Suprapubic skin (tissue), 4 donors: ENCODE data around the gene PAK6. TPM values are rescaled to one million over a fixed set of nuclear protein-coding genes. Genes with fewer than 3 reads are reported as not detected.

Experiments
- DNase-seq, 2 donors: peaks; one replicate each; pipeline ENCODE4 v3.0.0-alpha.2; 2019; ENCODE audit warnings: low spot score in 2 of 2
- H3K27ac ChIP-seq: fragments of 200-600 bp; sonication (generic); one replicate; pipeline ENCODE4 v1.5.1; 2019
- H3K27me3 ChIP-seq: fragments of 200-600 bp; sonication (generic); one replicate; pipeline ENCODE4 v1.5.1; 2019
- H3K36me3 ChIP-seq: fragments of 200-600 bp; sonication (generic); one replicate; pipeline ENCODE4 v1.5.1; 2019
- H3K4me1 ChIP-seq: fragments of 200-600 bp; sonication (generic); one replicate; pipeline ENCODE4 v1.5.1; 2019
- H3K4me3 ChIP-seq: fragments of 200-600 bp; sonication (generic); one replicate; pipeline ENCODE4 v1.5.1; 2019; ENCODE audit warnings: mild to moderate bottlenecking
- H3K9me3 ChIP-seq: fragments of 200-600 bp; sonication (generic); one replicate; pipeline ENCODE4 v1.5.1; 2019
- CTCF ChIP-seq, 2 donors: fragments of 200-600 bp in 1 of 2; fragments of 450-650 bp in 1 of 2; sonication (generic) in 1 of 2; IDR thresholded peaks; one replicate each; pipeline ENCODE4 v1.5.1; 2016 to 2019; ENCODE audit warnings: antibody characterized with exemption in 2 of 2, mild to moderate bottlenecking in 1 of 2, moderate library complexity in 1 of 2
- EP300 ChIP-seq: sonication (generic); formaldehyde crosslinking; IDR thresholded peaks from one replicate; pipeline ENCODE4 v1.6.1; 2017; ENCODE audit warnings: antibody characterized with exemption
- POLR2A ChIP-seq, 2 donors: fragments of 450-650 bp; IDR thresholded peaks; one replicate each; pipeline ENCODE4 v1.6.1; 2017; ENCODE audit warnings: antibody characterized with exemption in 2 of 2, mild to moderate bottlenecking in 2 of 2, moderate library complexity in 2 of 2
- POLR2AphosphoS5 ChIP-seq, 3 donors: sonication (generic); formaldehyde crosslinking; IDR thresholded peaks; one replicate each; pipeline ENCODE4 v1.6.1; 2017; ENCODE audit warnings: antibody characterized with exemption in 3 of 3
- WGBS: methylation state at CpG from one replicate; pipeline ENCODE4 v1.1.5; 2018; 5-methylcytosine and 5-hydroxymethylcytosine counted together
- total RNA-seq, 4 donors: library from RNA; depleted of rRNA; stranded (reverse); fragments of >200 nt; gene quantifications; one replicate each; pipeline ENCODE4 v1.1.0, GENCODE V29; 2016

Gene PAK6
- total RNA-seq, 4 donors from 2014 or later: 71.7 to 145 (median 79.2) TPM

DNA sequence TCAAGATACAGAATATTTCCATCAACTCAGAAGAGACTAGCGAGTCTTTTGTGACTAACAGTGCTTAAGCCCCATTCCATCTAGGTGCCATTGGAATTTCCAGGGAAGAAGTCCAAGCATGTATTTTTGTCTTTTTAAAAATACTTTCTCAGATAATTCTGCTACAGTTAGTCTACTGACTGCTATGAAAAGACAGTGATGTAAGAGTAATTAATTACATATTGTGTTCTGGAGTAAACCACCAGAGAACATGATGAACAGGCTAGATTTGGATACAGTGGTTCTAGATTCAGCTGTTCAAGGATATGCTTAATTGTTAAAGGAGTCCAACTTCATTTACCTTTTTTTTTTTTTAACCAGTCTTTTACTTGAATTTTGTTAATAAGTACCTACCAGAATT is 34.8 kb upstream of the PAK6 start:
- no peak overlapping the region for H3K27ac ChIP-seq
- no peaks in the 10 kb centered on the region for H3K4me1 ChIP-seq
- H3K27me3 ChIP-seq: no peaks in the 10 kb centered on the region
- no peak for DNase-seq
- no peak overlapping the region for H3K4me3 ChIP-seq
- H3K9me3 ChIP-seq: no peaks in the 10 kb centered on the region
- no peak for TF ChIP-seq POLR2AphosphoS5 (IDR thresholded peaks at IDR 0.05)
- TF ChIP-seq CTCF (IDR thresholded peaks at IDR 0.05): no peak
- TF ChIP-seq EP300: no peak
- TF ChIP-seq POLR2A (IDR thresholded peaks at IDR 0.05): no peak
- 92% methylated on average over 1 of the region's 1 CpG for WGBS
- no peaks in the 10 kb centered on the region for H3K36me3 ChIP-seq

DNA sequence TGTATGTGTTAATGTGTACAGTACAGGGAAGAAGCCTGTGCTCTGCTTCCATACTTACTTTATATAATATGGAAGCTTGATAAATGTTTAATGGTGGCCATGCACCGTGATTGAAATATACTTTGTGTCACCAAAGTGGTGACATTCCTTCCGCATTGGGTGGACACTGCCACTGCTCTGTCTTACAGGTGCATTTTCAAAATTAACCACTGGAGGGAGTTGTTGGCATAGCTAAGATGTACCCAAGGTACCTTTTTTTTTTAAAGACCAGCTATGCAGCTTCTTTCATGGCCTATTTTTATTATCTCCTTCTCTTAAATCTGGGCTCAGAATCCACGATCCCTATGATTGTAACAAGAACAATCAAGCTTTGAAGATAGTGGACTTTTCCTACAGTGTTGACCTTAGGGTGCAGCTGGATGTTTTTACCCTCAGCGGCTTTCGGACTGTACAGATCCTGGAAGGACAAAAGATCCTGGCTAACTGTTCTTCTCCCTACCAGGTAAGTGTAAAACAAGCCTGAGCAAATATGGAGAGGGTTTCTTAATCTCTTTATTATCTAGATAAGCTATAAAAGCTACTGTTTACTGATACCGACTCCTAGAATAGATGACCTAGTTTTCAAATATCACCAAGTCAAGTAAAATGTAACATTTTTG is 21.6 kb upstream of the PAK6 start:
- no peaks in the 10 kb centered on the region for H3K36me3 ChIP-seq
- peaks cover 3% of the 10 kb centered on the region for H3K4me1 ChIP-seq
- 45% methylated on average over 6 of the region's 6 CpGs for WGBS
- no peaks in the 10 kb centered on the region for H3K27me3 ChIP-seq
- H3K4me3 ChIP-seq: no peak overlapping the region
- DNase-seq: no peak
- no peaks in the 10 kb centered on the region for H3K9me3 ChIP-seq
- H3K27ac ChIP-seq: no peak overlapping the region
- TF ChIP-seq EP300 (no peak), POLR2AphosphoS5 (IDR thresholded peaks at IDR 0.05) (no peak), CTCF (IDR thresholded peaks at IDR 0.05) (peak; percentile 76 to 94)

GRCh38 chr15:40219801-40220200 is 19.1 kb upstream of the PAK6 start:
- WGBS: 95% methylated on average over 1 of the region's 1 CpG
- Histone ChIP-seq H3K36me3 (no peaks in the 10 kb centered on the region), H3K27me3 (no peaks in the 10 kb centered on the region), H3K4me1 (peaks cover 3% of the 10 kb centered on the region), H3K4me3 (no peak overlapping the region), H3K27ac (no peak overlapping the region), H3K9me3 (no peaks in the 10 kb centered on the region)
- no peak for TF ChIP-seq POLR2A (IDR thresholded peaks at IDR 0.05)
- TF ChIP-seq EP300: no peak
- no peak for TF ChIP-seq POLR2AphosphoS5 (IDR thresholded peaks at IDR 0.05)
- TF ChIP-seq CTCF (IDR thresholded peaks at IDR 0.05): no peak
- no peak for DNase-seq

DNA sequence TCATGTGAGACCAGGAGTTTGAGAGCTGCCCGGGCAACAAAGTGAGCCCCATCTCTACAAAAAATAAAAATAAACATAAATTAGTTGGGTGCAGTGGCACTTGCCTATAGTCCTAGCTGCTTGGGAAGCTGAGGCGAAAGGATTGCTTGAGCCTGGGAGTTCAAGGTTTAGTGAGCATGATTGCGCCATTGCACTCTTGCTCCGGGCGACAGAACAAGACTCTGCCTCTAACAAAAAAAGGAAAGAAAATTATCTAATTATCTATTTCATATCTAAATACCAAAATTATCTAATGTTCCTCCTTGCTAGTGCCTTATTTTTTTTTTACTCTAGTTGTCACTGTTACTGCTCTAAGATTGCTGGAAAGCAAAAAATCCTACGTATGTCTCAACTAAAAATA is 16.7 kb upstream of the PAK6 start:
- TF ChIP-seq CTCF (IDR thresholded peaks at IDR 0.05) (no peak), EP300 (no peak), POLR2AphosphoS5 (IDR thresholded peaks at IDR 0.05) (no peak), POLR2A (IDR thresholded peaks at IDR 0.05) (no peak)
- Histone ChIP-seq H3K27ac (no peak overlapping the region), H3K36me3 (no peaks in the 10 kb centered on the region), H3K9me3 (no peaks in the 10 kb centered on the region), H3K27me3 (no peaks in the 10 kb centered on the region), H3K4me1 (peaks cover 3% of the 10 kb centered on the region), H3K4me3 (no peak overlapping the region)
- 71% methylated on average over 6 of the region's 6 CpGs for WGBS
- DNase-seq: no peak

GRCh38 chr15:40226736-40227135 is 12.1 kb upstream of the PAK6 start:
- TF ChIP-seq POLR2A (IDR thresholded peaks at IDR 0.05): no peak
- no peak for TF ChIP-seq EP300
- no peak for TF ChIP-seq CTCF (IDR thresholded peaks at IDR 0.05)
- TF ChIP-seq POLR2AphosphoS5 (IDR thresholded peaks at IDR 0.05): no peak
- Histone ChIP-seq H3K4me1 (peaks cover 6% of the 10 kb centered on the region), H3K36me3 (no peaks in the 10 kb centered on the region), H3K4me3 (no peak overlapping the region), H3K27ac (no peak overlapping the region), H3K27me3 (no peaks in the 10 kb centered on the region), H3K9me3 (no peaks in the 10 kb centered on the region)
- DNase-seq: no peak
